Heart left ventricle (tissue), 13 donors: ENCODE measurements around the gene WWOX.

Source experiments
- CTCF ChIP-seq, 12 donors: fragments of 200-600 bp; sonication (generic) in 4 of 12; IDR thresholded peaks; one replicate each; pipeline versions ENCODE4 v1.5.0 to v1.8.0; 2018 to 2022; ENCODE audit warnings: antibody characterized with exemption in 12 of 12, mild to moderate bottlenecking in 5 of 12
- POLR2A ChIP-seq, 2 donors: fragments of 450-650 bp; IDR thresholded peaks; one replicate each; pipeline ENCODE4 v1.6.1; 2017; ENCODE audit warnings: antibody characterized with exemption in 2 of 2, mild to moderate bottlenecking in 2 of 2, moderate library complexity in 2 of 2
- donor health status: ischemic (EF 13 %, LVEDD 7.1; RV severe dilation, severe dysfunction).
- donor health status: DM: no; HTN: yes; CAD: no.
- donor health status: DM: no; HTN: no; CAD: no.
- donor health status: ischemic (EF 25% LVEDD 6.9; RV normal size, moderate dysfunction).
- donor health status: ischemic (EF 25% LVEDD 5.7; RV mildly dilated, moderate dysfunction).
- donor health status: ischemic (EF 35%, LVEDD 5.7; RV mildly dilated, moderate dysfunction).
- donor health status: nonischemic (EF 11% LVEDD 7.7; RV severe dilation, severe dysfunction).
- donor health status: DM: yes; HTN: yes; CAD: no.
- donor health status: PGD.
- donor health status: ischemic (EF 29% LVEDD 5.4; RV normal size, mild dysfunction).
- donor health status: nonischemic (EF 23%, LVEDD 6.1; RV moderate dilation, normal function).

GRCh38 chr16:79013930-79014660 is 914.6 kb downstream of the WWOX start:
- TF ChIP-seq CTCF (IDR thresholded peaks at IDR 0.05) (no peak), POLR2A (IDR thresholded peaks at IDR 0.05) (no peak)
